ENCODE data around the gene CYP4F22. TPM values are rescaled to one million over a fixed set of nuclear protein-coding genes. Genes with fewer than 3 reads are reported as not detected.
A peak's percentile ranks its signal among the peaks of the same experiment; 100 is the strongest.

Gene CYP4F22
- total RNA-seq, 3 donors from 2014 or later (not counting 1 experiment from before 2014, with no cell fraction given) = 2.2 to 3.1 (median 2.6) TPM

DNA sequence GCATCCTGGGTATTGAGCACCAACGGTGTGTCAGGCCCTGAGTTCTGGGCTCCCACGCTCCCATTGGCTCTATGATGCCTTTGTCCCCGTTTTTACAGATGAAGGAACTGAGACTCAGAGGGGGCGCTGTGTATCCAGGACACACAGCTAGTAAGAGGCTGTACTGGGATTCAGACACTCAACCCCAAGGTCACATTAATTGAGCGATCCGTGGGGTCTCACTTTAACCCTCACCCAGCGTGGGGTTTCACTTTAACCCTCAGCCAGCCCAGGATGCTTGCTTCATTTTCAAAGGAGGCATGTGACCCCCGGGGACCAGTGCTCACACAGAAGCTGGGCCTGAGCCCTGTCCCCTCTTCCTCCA lies 42.6 kb downstream of the CYP4F22 start:
- H3K4me1 Mint-ChIP-seq = peaks cover 12 to 34% of the 10 kb centered on the region in 2 donors
- no peaks in the 10 kb centered on the region for H3K36me3 Mint-ChIP-seq
- no peaks in the 10 kb centered on the region for H3K27me3 Mint-ChIP-seq (ENCODE audit: low read depth in 2 of 2)
- no peaks in the 10 kb centered on the region for H3K27me3 ChIP-seq (ENCODE audit: control insufficient read depth, insufficient read depth, low read length)
- ATAC-seq (no peak), DNase-seq (peak in 1 of 2 donors; percentile 58)
- TF ChIP-seq, protein P1, sequence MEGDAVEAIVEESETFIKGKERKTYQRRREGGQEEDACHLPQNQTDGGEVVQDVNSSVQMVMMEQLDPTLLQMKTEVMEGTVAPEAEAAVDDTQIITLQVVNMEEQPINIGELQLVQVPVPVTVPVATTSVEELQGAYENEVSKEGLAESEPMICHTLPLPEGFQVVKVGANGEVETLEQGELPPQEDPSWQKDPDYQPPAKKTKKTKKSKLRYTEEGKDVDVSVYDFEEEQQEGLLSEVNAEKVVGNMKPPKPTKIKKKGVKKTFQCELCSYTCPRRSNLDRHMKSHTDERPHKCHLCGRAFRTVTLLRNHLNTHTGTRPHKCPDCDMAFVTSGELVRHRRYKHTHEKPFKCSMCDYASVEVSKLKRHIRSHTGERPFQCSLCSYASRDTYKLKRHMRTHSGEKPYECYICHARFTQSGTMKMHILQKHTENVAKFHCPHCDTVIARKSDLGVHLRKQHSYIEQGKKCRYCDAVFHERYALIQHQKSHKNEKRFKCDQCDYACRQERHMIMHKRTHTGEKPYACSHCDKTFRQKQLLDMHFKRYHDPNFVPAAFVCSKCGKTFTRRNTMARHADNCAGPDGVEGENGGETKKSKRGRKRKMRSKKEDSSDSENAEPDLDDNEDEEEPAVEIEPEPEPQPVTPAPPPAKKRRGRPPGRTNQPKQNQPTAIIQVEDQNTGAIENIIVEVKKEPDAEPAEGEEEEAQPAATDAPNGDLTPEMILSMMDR (IDR thresholded peaks at IDR 0.05) = no peak
- H3K4me1 ChIP-seq (ENCODE audit: control insufficient read depth, insufficient read depth, low read length) = peaks cover 23% of the 10 kb centered on the region
- peak overlapping the region; percentile 10 for H3K27ac ChIP-seq (ENCODE audit: low read length)
- intact Hi-C loops (cut with micrococcal nuclease) = loop anchor here (1.0 kb wide), 1 partner anchor 132 kb away; no protein-coding TSS in a partner anchor
- peak overlapping the region; percentile 82 for H3K4me3 Mint-ChIP-seq
- no peaks in the 10 kb centered on the region for H3K9me3 ChIP-seq (ENCODE audit: control insufficient read depth, insufficient read depth, low read length)
- H3K27ac Mint-ChIP-seq = peak overlapping the region in 1 of 2 donors; percentile 66
- WGBS (ENCODE audit: insufficient coverage) = 12% methylated on average over 8 of the region's 8 CpGs
- H3K4me3 ChIP-seq (ENCODE audit: low read length) = peak overlapping the region; percentile 37
- H3K9me3 Mint-ChIP-seq = no peaks in the 10 kb centered on the region
- no peaks in the 10 kb centered on the region for H3K36me3 ChIP-seq (ENCODE audit: control insufficient read depth, insufficient read depth, low read length)

DNA sequence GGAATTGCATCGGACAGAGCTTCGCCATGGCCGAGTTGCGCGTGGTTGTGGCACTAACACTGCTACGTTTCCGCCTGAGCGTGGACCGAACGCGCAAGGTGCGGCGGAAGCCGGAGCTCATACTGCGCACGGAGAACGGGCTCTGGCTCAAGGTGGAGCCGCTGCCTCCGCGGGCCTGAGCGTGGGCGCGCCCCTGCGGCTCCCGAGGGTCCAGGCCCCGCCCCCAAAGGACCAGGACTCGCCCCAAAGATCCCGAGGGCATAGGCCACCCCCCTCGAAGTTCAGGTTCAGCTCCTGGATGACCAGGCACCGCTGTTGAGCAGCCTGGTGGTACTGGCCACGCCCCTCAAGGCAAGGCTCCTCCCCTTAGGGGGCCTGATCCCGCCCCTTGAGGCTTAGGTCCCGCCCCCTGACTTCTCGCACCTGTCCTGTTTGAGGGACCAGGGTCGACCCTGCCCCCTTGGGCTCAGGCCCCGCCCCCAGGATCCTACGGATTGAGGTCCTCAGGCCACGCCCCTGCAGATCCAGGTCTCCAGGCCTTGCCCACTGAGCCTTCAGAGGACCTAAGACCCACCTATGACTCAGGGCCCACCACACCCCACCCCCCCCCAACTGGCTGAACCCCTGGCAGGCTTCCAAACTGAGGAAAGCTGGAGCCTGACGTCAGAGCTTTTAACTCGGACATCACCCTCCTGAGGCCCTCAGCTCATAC lies 43.1 kb downstream of the CYP4F22 start:
- Mint-ChIP-seq H3K4me3 (peak overlapping the region; percentile 82), H3K27ac (peak overlapping the region in 1 of 2 donors; percentile 66), H3K9me3 (no peaks in the 10 kb centered on the region), H3K36me3 (no peaks in the 10 kb centered on the region), H3K27me3 (ENCODE audit: low read depth in 2 of 2) (no peaks in the 10 kb centered on the region), H3K4me1 (peaks cover 18 to 39% of the 10 kb centered on the region in 2 donors)
- Histone ChIP-seq H3K9me3 (ENCODE audit: control insufficient read depth, insufficient read depth, low read length) (no peaks in the 10 kb centered on the region), H3K36me3 (ENCODE audit: control insufficient read depth, insufficient read depth, low read length) (no peaks in the 10 kb centered on the region), H3K4me1 (ENCODE audit: control insufficient read depth, insufficient read depth, low read length) (peaks cover 28% of the 10 kb centered on the region), H3K4me3 (ENCODE audit: low read length) (peak overlapping the region; percentile 37), H3K27me3 (ENCODE audit: control insufficient read depth, insufficient read depth, low read length) (no peaks in the 10 kb centered on the region), H3K27ac (ENCODE audit: low read length) (peak overlapping the region; percentile 10)
- DNase-seq = peak; percentile 69 to 83
- intact Hi-C loops (cut with micrococcal nuclease) = loop anchor here (1.0 kb wide), 1 partner anchor 132 kb away; no protein-coding TSS in a partner anchor
- TF ChIP-seq, protein P1 (IDR thresholded peaks at IDR 0.05) = no peak
- ATAC-seq = peak; percentile 38 to 49 (median 48)
- WGBS (ENCODE audit: insufficient coverage) = 8% methylated on average over 40 of the region's 40 CpGs

DNA sequence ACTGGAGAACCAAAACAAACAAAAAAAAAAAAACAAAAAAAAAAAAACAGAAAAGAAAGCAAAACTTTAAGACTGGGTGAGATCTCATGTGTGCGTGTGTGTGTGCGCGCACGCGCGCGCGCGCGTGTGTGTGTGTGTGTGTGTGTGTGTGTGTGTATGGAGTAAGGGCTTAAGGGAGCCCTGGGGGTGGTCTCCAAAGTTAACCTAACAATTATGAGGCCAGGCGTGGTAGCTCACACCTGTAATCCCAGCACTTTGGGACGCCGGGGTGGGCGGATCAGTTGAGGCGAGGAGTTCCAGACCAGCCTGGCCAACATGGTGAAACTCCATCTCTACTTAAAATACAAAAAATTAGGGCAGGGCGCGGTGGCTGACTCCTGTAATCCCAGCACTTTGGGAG lies 46.7 kb downstream of the CYP4F22 start:
- no peaks in the 10 kb centered on the region for H3K9me3 Mint-ChIP-seq
- peak overlapping the region; percentile 86 for H3K4me3 Mint-ChIP-seq
- Histone ChIP-seq H3K27ac (ENCODE audit: low read length) (no peak overlapping the region), H3K4me1 (ENCODE audit: control insufficient read depth, insufficient read depth, low read length) (peaks cover 31% of the 10 kb centered on the region), H3K36me3 (ENCODE audit: control insufficient read depth, insufficient read depth, low read length) (no peaks in the 10 kb centered on the region), H3K4me3 (ENCODE audit: low read length) (no peak overlapping the region), H3K9me3 (ENCODE audit: control insufficient read depth, insufficient read depth, low read length) (no peaks in the 10 kb centered on the region), H3K27me3 (ENCODE audit: control insufficient read depth, insufficient read depth, low read length) (no peaks in the 10 kb centered on the region)
- WGBS (ENCODE audit: insufficient coverage) = 62% methylated on average over 17 of the region's 17 CpGs
- intact Hi-C loops (cut with micrococcal nuclease) = loop anchor here (5.0 kb wide), 1 partner anchor 43 kb away; no protein-coding TSS in a partner anchor
- TF ChIP-seq, protein P1 (IDR thresholded peaks at IDR 0.05) = no peak
- no peak for ATAC-seq
- no peaks in the 10 kb centered on the region for H3K27me3 Mint-ChIP-seq (ENCODE audit: low read depth in 2 of 2)
- DNase-seq = peak in 1 of 2 donors; percentile 36
- peak overlapping the region; percentile 81 to 84 for H3K27ac Mint-ChIP-seq
- H3K4me1 Mint-ChIP-seq = peaks cover 21 to 40% of the 10 kb centered on the region in 2 donors
- H3K36me3 Mint-ChIP-seq = no peaks in the 10 kb centered on the region
